Measurements from ENCODE around the gene MT1G. TPM values are rescaled to one million over a fixed set of nuclear protein-coding genes. Genes with fewer than 3 reads are reported as not detected.

The MT1G gene
- total RNA-seq, 4 donors from 2014 or later, result 41.1 to 87.7 (median 49.2) TPM; not detected in 1

GRCh38 chr16:56691885-56692284 is 24.0 kb upstream of the MT1G start:
- H3K4me1 ChIP-seq, result no peaks in the 10 kb centered on the region
- H3K27me3 ChIP-seq, result no peaks in the 10 kb centered on the region
- H3K27ac ChIP-seq, result no peak overlapping the region
- no peak for DNase-seq (ENCODE audit: low spot score in 2 of 2)
- 65 to 66% methylated on average over 4 of the region's 4 CpGs for WGBS, 2 donors
- peaks cover 0 to 2% (median 0%) of the 10 kb centered on the region in 3 donors for H3K36me3 ChIP-seq
- no peak overlapping the region for H3K4me3 ChIP-seq
- H3K9me3 ChIP-seq, result peaks cover 0 to 3% (median 0%) of the 10 kb centered on the region in 4 donors
- TF ChIP-seq POLR2A (IDR thresholded peaks at IDR 0.05) (no peak), CTCF (IDR thresholded peaks at IDR 0.05) (no peak), EP300 (IDR thresholded peaks at IDR 0.05) (no peak)

- no peaks in the 10 kb centered on the region for H3K4me1 ChIP-seq
- peaks cover 0 to 15% (median 0%) of the 10 kb centered on the region in 3 donors for H3K36me3 ChIP-seq
- H3K9me3 ChIP-seq, result peaks cover 0 to 7% (median 0%) of the 10 kb centered on the region in 4 donors
- no peak for TF ChIP-seq CTCF (IDR thresholded peaks at IDR 0.05)
- TF ChIP-seq EP300 (IDR thresholded peaks at IDR 0.05), result no peak
- no peak for TF ChIP-seq POLR2A (IDR thresholded peaks at IDR 0.05)
- DNase-seq (ENCODE audit: low spot score in 2 of 2), result no peak
- H3K27me3 ChIP-seq, result no peaks in the 10 kb centered on the region
- WGBS, 2 donors, result 56 to 74% methylated on average over 4 of the region's 4 CpGs
- no peak overlapping the region for H3K27ac ChIP-seq
- no peak overlapping the region for H3K4me3 ChIP-seq
Measured at GRCh38 chr16:56690420-56691122, 22.7 kb upstream of the MT1G start.

- TF ChIP-seq CTCF (IDR thresholded peaks at IDR 0.05) (no peak), POLR2A (IDR thresholded peaks at IDR 0.05) (no peak), EP300 (IDR thresholded peaks at IDR 0.05) (no peak)
- DNase-seq (ENCODE audit: low spot score in 2 of 2), result no peak
- Histone ChIP-seq H3K4me3 (no peak overlapping the region), H3K27me3 (no peaks in the 10 kb centered on the region), H3K36me3 (peaks cover 0 to 16% (median 0%) of the 10 kb centered on the region in 3 donors), H3K27ac (no peak overlapping the region), H3K9me3 (peaks cover 0 to 7% (median 0%) of the 10 kb centered on the region in 4 donors), H3K4me1 (peaks cover 0 to 8% (median 0%) of the 10 kb centered on the region in 4 donors)
- 60 to 69% methylated on average over 3 of the region's 3 CpGs for WGBS, 2 donors
Measured at GRCh38 chr16:56689171-56689570, 21.3 kb upstream of the MT1G start.

DNA sequence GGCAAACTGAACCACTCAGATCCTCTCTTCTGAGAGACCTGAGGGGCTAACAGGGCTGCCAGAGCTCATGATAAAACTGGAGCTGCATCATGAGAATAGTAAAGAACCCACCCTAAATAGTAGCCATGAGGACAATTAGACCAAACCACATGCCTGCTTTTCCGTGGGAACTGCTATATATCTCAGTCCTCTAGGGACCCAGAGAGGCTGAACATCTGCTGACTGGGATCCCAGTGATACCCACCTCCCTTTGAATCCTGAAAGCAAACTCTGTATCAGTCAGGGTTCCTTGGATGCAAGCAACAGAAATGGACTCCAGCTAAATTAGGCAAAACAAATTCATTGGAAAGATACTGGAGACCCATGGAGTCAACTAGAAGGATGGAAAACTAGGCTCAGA is 20.9 kb upstream of the MT1G start:
- Histone ChIP-seq H3K9me3 (peaks cover 0 to 7% (median 0%) of the 10 kb centered on the region in 4 donors), H3K36me3 (peaks cover 0 to 16% (median 0%) of the 10 kb centered on the region in 3 donors), H3K4me3 (no peak overlapping the region), H3K27me3 (no peaks in the 10 kb centered on the region), H3K4me1 (peaks cover 0 to 13% (median under 1%) of the 10 kb centered on the region in 4 donors), H3K27ac (no peak overlapping the region)
- TF ChIP-seq CTCF (IDR thresholded peaks at IDR 0.05) (no peak), POLR2A (IDR thresholded peaks at IDR 0.05) (no peak), EP300 (IDR thresholded peaks at IDR 0.05) (no peak)
- 29 to 41% methylated on average over 1 of the region's 1 CpG for WGBS, 2 donors
- no peak for DNase-seq (ENCODE audit: low spot score in 2 of 2)

DNA sequence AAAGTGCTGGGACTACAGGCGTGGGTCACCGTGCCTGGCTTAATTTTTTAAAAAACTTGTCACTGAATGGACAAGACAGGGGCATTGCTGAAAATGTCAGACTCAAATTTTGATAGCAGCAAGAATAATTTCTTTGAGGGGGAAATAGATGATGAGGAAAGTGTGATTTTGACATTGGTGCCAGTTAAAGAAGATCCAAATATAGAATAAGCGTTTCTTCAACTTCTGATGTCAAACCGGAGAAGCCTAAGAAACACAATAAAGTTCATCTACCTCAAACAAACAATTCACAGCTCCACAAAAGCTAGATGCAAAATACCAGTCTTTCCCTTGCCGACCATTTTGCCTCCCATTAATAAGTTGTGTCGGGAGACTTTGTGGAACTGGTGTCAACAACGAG is 18.9 kb upstream of the MT1G start:
- DNase-seq (ENCODE audit: low spot score in 2 of 2), result no peak
- no peak overlapping the region for H3K27ac ChIP-seq
- no peaks in the 10 kb centered on the region for H3K27me3 ChIP-seq
- peaks cover 0 to 7% (median 0%) of the 10 kb centered on the region in 4 donors for H3K9me3 ChIP-seq
- H3K36me3 ChIP-seq, result peaks cover 0 to 16% (median 0%) of the 10 kb centered on the region in 3 donors
- H3K4me1 ChIP-seq, result peaks cover 0 to 28% (median 5%) of the 10 kb centered on the region in 4 donors
- no peak overlapping the region for H3K4me3 ChIP-seq
- TF ChIP-seq CTCF (IDR thresholded peaks at IDR 0.05), result no peak
- TF ChIP-seq EP300 (IDR thresholded peaks at IDR 0.05), result no peak
- no peak for TF ChIP-seq POLR2A (IDR thresholded peaks at IDR 0.05)
- 86 to 88% methylated on average over 7 of the region's 7 CpGs for WGBS, 2 donors
